D721Med (cell line): ENCODE results near the gene DIS3L2.

Source experiments
- DNase-seq: peaks from one replicate; pipeline ENCODE4 v3.0.0; 2011; ENCODE audit warnings: low spot score; ENCODE audit not compliant: insufficient read length
- FAIRE-seq: peaks from 2 replicates; lab custom pipeline; 2011; peaks lifted over from hg19 to GRCh38; lab: Jason Lieb, UNC
- TF ChIP-seq, protein P1 (sequence below): IDR thresholded peaks from 2 replicates; pipeline ENCODE4 v1.5.1; 2012; ENCODE audit warnings: mild to moderate bottlenecking, control low read depth; ENCODE audit not compliant: insufficient read depth; ENCODE audit errors: missing control alignments

DIS3L2 gene

GRCh38 chr2:232038251-232038880 lies 76.9 kb downstream of the DIS3L2 start:
- DNase-seq (no peak), FAIRE-seq (no peak)
- TF ChIP-seq, protein P1, sequence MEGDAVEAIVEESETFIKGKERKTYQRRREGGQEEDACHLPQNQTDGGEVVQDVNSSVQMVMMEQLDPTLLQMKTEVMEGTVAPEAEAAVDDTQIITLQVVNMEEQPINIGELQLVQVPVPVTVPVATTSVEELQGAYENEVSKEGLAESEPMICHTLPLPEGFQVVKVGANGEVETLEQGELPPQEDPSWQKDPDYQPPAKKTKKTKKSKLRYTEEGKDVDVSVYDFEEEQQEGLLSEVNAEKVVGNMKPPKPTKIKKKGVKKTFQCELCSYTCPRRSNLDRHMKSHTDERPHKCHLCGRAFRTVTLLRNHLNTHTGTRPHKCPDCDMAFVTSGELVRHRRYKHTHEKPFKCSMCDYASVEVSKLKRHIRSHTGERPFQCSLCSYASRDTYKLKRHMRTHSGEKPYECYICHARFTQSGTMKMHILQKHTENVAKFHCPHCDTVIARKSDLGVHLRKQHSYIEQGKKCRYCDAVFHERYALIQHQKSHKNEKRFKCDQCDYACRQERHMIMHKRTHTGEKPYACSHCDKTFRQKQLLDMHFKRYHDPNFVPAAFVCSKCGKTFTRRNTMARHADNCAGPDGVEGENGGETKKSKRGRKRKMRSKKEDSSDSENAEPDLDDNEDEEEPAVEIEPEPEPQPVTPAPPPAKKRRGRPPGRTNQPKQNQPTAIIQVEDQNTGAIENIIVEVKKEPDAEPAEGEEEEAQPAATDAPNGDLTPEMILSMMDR: no peak

DNA sequence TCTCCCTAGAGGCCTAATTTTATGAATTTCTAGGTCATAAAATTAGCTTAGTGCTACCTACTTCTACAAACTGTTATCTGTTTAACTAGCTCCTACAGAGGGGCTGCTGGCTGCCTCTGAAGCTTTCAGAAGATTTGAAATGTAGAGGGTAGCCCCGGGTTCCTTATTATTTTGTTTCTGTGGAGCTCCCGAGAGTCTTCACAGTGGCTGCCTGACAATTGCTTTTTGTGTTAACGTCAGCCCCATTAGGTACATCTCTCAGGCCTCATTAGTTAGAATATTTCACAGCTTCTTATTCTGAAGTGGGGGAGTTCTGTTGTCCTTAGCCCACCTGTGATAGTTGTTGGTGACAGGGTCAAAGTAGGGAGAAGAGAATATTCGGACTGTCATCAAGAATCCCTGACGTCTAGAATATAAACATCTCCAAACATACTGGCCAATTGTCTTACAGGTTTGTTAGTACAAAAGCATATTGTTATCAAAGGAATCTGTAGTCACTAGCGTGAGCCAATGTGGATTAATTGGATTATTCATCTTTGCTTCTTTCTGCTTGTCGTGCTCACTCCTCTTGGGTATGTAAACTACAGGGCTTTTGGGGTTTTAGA lies 77.5 kb downstream of the DIS3L2 start:
- TF ChIP-seq, protein P1: no peak
- no peak for DNase-seq
- no peak for FAIRE-seq

- DNase-seq (no peak), FAIRE-seq (no peak)
- TF ChIP-seq, protein P1: no peak
Observed at GRCh38 chr2:232042911-232043574, 81.5 kb downstream of the DIS3L2 start.

DNA sequence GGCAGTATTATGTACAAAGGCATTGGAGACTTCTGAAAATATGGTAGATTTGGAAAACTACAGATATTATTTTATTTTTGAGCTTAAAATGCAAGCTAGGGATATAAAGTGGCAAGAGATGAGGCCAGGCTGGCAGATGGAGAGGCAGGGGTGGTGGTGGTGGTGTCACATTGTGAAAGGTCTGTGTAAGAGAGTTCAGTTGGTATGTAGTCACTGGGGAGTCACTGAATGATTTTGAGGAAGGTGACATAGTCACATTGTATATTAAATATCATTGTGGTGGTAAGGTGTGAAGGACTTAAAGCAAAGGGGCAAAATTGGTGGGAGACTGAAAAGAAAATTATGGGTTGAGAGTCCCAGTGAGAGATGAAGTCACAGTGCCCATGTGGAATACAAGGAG lies 82.5 kb downstream of the DIS3L2 start:
- DNase-seq (no peak), FAIRE-seq (no peak)
- TF ChIP-seq, protein P1: no peak

- DNase-seq (no peak), FAIRE-seq (no peak)
- TF ChIP-seq, protein P1: no peak
Observed at GRCh38 chr2:232049350-232049749, 87.8 kb downstream of the DIS3L2 start.

- TF ChIP-seq, protein P1: no peak
- FAIRE-seq: no peak
- no peak for DNase-seq
Observed at GRCh38 chr2:232052591-232052990, 91.1 kb downstream of the DIS3L2 start.

- DNase-seq: no peak
- no peak for FAIRE-seq
- TF ChIP-seq, protein P1: no peak
Observed at GRCh38 chr2:232053777-232054176, 92.3 kb downstream of the DIS3L2 start.
